Cortex of kidney (tissue), 1 donor: ENCODE measurements around the gene KRTAP8-1.

Experiments used
- DNase-seq: peaks from one replicate; lab custom pipeline; 2025; lab: John Stamatoyannopoulos, UW

KRTAP8-1 gene

GRCh38 chr21:30813174-30813573 is at the start of gene KRTAP8-1:
Gene KRTAP8-1 (minus strand): TSS chr21:30813274. CDS start chr21:30813220, 54 bp downstream.
- no peak for DNase-seq

GRCh38 chr21:30847627-30848500 is 34.8 kb upstream of the KRTAP8-1 start:
- DNase-seq: no peak

GRCh38 chr21:30842990-30843389 is 29.9 kb upstream of the KRTAP8-1 start:
- no peak for DNase-seq

GRCh38 chr21:30839304-30839703 is 26.2 kb upstream of the KRTAP8-1 start:
- no peak for DNase-seq

GRCh38 chr21:30838536-30838935 is 25.5 kb upstream of the KRTAP8-1 start:
- DNase-seq: no peak

- no peak for DNase-seq
Measured at GRCh38 chr21:30831194-30831765, 18.2 kb upstream of the KRTAP8-1 start.

GRCh38 chr21:30829659-30830058 is 16.6 kb upstream of the KRTAP8-1 start, which contains the start of gene KRTAP7-1:
Gene KRTAP7-1 (minus strand): TSS chr21:30829759. CDS start chr21:30829698, 61 bp downstream.
- DNase-seq: no peak

- no peak for DNase-seq
Measured at GRCh38 chr21:30818837-30819610, 6.0 kb upstream of the KRTAP8-1 start.

GRCh38 chr21:30800605-30801004 is 12.5 kb downstream of the KRTAP8-1 start:
- DNase-seq: no peak

- no peak for DNase-seq
Measured at GRCh38 chr21:30793581-30794314, 19.3 kb downstream of the KRTAP8-1 start.

- no peak for DNase-seq
Measured at GRCh38 chr21:30779249-30779648, 33.8 kb downstream of the KRTAP8-1 start.

- no peak for DNase-seq
Measured at GRCh38 chr21:30769724-30770431, 43.2 kb downstream of the KRTAP8-1 start.
